GM12891 (cell line): ENCODE measurements around the gene SDC3.
A peak's percentile ranks its signal among the peaks of the same experiment; 100 is the strongest.

ENCODE experiments used
- DNase-seq: peaks from one replicate; pipeline ENCODE4 v3.0.0; 2011; ENCODE audit warnings: low spot score; ENCODE audit not compliant: insufficient read length
- FAIRE-seq: peaks from 2 replicates; lab custom pipeline; 2011; peaks lifted over from hg19 to GRCh38; lab: Jason Lieb, UNC
- PAX5 ChIP-seq: IDR thresholded peaks from 2 replicates; pipeline ENCODE4 v1.6.1; 2011; ENCODE audit warnings: low read length, moderate library complexity, mild to moderate bottlenecking; ENCODE audit not compliant: insufficient read depth, severe bottlenecking
- POLR2A ChIP-seq: IDR thresholded peaks from 2 replicates; pipeline ENCODE4 v1.6.1; 2011; ENCODE audit warnings: low read depth, low read length, control low read depth
- POLR2AphosphoS5 ChIP-seq: IDR thresholded peaks from 2 replicates; pipeline ENCODE4 v1.6.1; 2011; ENCODE audit warnings: low read depth, low read length, control low read depth
- POU2F2 ChIP-seq: IDR thresholded peaks from 2 replicates; pipeline ENCODE4 v1.6.1; 2011; ENCODE audit warnings: low read depth, mild to moderate bottlenecking, control low read depth, low read length, moderate library complexity
- SPI1 ChIP-seq: IDR thresholded peaks from 2 replicates; pipeline ENCODE4 v1.6.1; 2011; ENCODE audit warnings: low read depth, low read length, control low read depth
- TAF1 ChIP-seq: IDR thresholded peaks from 2 replicates; pipeline ENCODE4 v1.6.1; 2011; ENCODE audit warnings: low read depth, low read length, control low read depth

SDC3 gene

GRCh38 chr1:30929135-30929889, 20.8 kb upstream of the SDC3 start:
- FAIRE-seq (peak; percentile 92), DNase-seq (no peak)
- TF ChIP-seq SPI1 (no peak), TAF1 (no peak), POLR2A (no peak; the same call in 1 of the 2 replicates), PAX5 (no peak), POU2F2 (no peak), POLR2AphosphoS5 (no peak)

DNA sequence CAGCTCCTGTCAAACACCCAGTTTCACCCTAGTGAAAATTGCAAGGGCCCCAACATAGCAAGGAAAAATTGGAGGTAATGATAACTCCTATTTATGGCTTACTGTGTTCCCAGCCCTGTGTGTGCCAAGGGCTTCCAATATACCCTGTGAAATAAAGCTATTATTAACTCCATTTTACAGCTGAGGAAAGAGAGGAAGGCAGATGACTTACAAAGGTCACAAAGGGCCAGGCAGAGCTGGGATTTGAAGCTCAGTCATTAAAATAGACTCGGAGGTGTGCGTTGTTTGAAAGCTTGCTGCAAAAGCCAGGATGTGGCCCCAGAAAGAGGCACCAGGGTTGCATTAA, 20.2 kb upstream of the SDC3 start:
- TF ChIP-seq PAX5 (no peak), POU2F2 (no peak), POLR2AphosphoS5 (no peak), POLR2A (no peak), TAF1 (no peak), SPI1 (no peak)
- FAIRE-seq (no peak), DNase-seq (no peak)

- TF ChIP-seq POLR2AphosphoS5 (no peak), POLR2A (no peak), POU2F2 (no peak), SPI1 (no peak), TAF1 (no peak), PAX5 (no peak)
- DNase-seq (no peak), FAIRE-seq (no peak)
Observed at GRCh38 chr1:30928171-30928570, 19.6 kb upstream of the SDC3 start.

DNA sequence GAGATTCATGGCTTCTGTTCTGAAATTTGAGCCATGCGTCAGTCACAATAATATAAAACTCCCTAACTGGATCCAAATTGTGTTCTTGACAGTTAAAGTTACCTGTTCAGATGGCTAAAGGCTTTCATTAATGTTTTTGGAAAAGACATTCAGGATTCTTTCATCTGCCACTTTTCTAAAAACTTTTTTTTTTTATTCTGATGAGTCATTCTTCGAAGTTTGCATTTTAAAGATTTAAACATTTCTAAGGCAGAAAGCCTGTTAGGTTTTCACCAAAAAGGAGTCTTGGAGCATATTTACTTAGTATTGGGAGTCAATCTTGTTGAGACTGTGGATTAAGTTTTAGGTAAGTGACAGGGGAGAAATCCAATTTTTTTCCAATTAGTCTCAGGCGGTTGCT, 18.9 kb upstream of the SDC3 start:
- FAIRE-seq (no peak), DNase-seq (no peak)
- TF ChIP-seq POLR2AphosphoS5, result no peak
- no peak for TF ChIP-seq TAF1
- no peak for TF ChIP-seq SPI1
- no peak for TF ChIP-seq PAX5
- no peak for TF ChIP-seq POLR2A
- TF ChIP-seq POU2F2, result no peak

- FAIRE-seq (no peak), DNase-seq (no peak)
- TF ChIP-seq PAX5 (no peak), SPI1 (no peak), POLR2AphosphoS5 (no peak), POU2F2 (no peak), POLR2A (no peak), TAF1 (no peak)
Observed at GRCh38 chr1:30923597-30923996, 15.0 kb upstream of the SDC3 start.

GRCh38 chr1:30920827-30921226, 12.3 kb upstream of the SDC3 start:
- no peak for DNase-seq
- TF ChIP-seq PAX5, result no peak
- no peak for TF ChIP-seq SPI1
- no peak for TF ChIP-seq POLR2A
- TF ChIP-seq POU2F2, result no peak
- TF ChIP-seq TAF1, result no peak
- TF ChIP-seq POLR2AphosphoS5, result no peak
- FAIRE-seq, result no peak

GRCh38 chr1:30919025-30919881, 10.7 kb upstream of the SDC3 start:
- TF ChIP-seq TAF1 (no peak), PAX5 (no peak), POLR2A (no peak), POU2F2 (no peak), SPI1 (no peak), POLR2AphosphoS5 (no peak)
- peak; percentile 40 for FAIRE-seq
- DNase-seq, result no peak

DNA sequence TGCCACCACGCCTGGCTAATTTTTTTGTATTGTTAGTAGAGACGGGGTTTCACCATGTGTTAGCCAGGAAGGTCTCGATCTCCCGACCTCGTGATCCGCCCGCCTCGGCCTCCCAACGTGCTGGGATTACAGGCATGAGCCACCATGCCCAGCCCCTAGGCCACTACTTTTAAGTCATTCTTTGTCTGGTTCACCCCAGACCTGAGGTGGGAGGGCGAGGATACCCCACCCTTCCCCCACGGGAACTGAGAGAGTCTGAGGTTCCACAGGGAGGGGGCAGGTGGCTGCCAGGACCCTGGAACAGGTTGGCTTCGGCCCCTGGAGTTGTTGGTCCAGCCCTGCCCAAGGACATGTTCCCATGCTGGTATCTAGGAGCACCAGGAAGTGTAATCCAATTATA, 7.7 kb upstream of the SDC3 start:
- no peak for FAIRE-seq
- TF ChIP-seq POU2F2, result no peak
- TF ChIP-seq POLR2AphosphoS5, result no peak

GRCh38 chr1:30915491-30916230, 7.1 kb upstream of the SDC3 start:
- no peak for TF ChIP-seq POLR2AphosphoS5
- no peak for TF ChIP-seq SPI1
- TF ChIP-seq TAF1, result no peak
- no peak for TF ChIP-seq POU2F2
- no peak for FAIRE-seq
- no peak for DNase-seq

More for the DNA sequence above, 7.7 kb upstream of the SDC3 start:
- no peak for DNase-seq
